SKM-1 treated with dmso at 0.1 percent for 144 hours (cell line): ENCODE data around the gene CDK8.

Source experiments
- DNase-seq: peaks from one replicate; lab custom pipeline; 2025; ENCODE audit not compliant: unreplicated experiment; lab: John Stamatoyannopoulos, UW

The CDK8 gene

DNA sequence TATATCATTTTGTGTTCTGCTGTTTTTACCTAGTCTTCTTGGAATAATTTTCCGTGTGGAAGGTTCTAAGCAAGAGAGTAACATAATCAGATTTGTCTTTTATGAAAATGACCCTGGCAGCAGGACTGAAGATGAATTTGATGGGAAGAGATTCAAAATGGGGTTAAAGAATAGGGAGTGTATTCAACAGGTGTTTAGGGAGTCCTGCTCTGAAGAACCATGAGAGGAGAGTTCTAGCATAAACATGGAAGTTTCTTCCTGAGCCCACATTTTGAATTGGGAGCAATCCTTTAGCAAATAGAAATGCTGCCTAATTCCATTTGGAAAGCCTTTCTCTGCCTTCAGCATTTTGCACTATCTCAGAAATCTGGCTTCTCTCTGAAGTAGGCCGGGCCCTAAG is 127.0 kb downstream of the CDK8 start:
- DNase-seq = no peak

DNA sequence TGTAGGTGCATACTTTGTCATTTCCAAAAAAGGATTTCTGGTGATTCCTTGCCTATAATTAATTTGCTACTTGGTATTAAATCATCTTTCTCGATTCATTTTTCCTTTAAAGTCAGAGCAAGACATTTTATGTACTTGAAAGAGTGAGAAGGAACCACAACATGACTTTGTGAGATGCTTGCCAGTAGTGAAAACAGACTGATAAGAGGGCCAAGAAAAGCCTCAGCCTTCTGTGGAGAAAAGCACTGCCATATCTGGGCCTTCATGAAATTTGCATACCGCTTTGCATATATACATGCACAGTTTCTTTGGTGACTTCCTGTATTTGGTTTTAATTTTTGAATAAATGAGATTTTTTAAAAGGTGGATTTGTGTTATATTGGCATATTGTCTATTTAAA is 128.4 kb downstream of the CDK8 start:
- no peak for DNase-seq

DNA sequence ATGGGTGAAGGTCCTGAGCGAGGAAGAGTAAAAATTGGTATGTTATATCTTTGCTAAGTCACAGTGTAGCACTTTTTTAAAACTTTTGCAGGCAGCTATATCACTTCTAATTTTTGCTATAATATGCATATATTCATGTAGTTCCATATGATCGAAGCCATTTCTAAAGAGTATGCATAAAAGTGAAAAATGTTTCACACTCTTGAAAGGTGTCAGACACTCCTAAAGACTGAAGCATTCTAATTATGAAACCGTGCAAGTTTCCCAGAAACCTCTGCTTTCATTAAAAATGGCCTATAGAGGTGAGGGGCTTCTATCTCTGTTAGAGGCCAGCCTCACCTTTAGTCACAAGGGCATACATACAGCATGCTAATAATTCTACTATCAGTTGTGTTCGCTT is 128.9 kb downstream of the CDK8 start:
- no peak for DNase-seq

DNA sequence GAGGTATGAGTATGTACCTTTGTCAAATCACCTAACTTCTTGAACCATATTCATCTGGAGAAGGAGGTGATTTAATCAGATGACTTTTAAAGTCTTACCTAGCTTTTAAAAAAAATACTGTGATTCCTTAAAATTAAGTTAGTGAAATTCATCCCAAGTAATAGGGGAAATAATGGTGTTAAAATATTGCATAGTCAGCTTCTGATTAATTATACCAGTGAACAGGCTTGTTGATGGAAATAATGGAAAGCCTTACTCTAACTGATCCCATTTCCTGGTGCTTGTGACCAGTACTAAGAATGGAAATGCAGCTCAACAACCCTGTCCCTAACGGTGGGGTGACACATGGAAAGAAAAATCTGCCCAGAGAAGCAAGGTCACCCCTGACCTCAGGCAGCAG is 130.7 kb downstream of the CDK8 start:
- DNase-seq = no peak

DNA sequence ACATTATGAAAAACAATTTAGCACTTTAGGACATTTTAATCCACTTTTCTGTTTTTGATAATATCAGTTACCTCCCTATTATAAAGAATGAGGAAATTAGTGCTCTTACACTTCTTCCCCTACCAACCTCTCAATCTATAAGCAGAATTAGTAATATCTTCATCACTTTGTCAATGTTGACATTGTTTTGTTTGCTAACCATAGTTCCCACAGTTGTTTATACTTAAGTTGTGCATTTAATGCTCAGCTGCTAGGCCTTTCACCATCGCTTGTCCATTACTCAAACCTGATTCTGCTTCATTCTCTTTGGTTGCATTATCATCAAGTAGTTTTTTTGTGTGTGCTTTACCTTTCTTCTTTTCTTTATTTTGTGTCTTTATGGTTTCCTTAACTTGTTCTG is 132.1 kb downstream of the CDK8 start:
- no peak for DNase-seq

DNA sequence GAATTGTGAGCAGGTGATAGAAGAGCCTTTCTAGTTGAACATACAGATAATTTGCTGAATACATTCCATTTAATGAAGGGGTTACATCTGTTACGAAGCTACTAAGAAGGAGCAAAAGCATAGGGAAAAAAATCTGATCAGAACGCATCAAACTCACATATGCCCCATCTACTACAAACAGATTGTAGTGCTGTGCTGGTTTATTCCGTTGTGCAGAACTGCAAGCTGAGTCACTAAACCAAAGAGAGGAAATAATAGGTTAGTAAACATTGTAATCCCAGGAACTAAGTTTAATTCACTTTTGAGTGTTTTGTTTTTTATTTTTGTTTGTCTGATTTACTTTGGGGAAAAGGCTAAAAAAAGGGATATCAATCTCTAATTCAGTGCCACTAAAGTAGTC is 136.3 kb downstream of the CDK8 start:
- DNase-seq = no peak

DNA sequence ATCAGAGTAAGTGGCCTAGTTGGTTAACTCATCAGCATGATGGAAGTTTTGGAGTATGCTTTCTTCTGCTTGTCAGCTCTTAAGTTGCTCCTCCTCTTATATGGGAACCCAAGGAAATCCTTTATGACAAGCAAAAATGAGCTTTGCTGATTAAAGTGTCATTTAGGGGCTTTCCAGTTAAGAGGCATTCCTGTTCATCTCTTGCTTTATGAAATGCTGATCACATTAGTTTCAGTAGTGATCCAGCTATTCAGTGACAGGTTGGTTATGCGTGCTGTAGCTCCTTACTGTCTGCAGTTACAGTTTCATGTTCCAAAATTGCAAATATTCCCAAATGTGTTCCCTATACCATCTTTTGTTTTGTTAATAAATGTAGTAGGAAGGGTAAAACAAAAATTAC is 146.6 kb downstream of the CDK8 start:
- DNase-seq = no peak

DNA sequence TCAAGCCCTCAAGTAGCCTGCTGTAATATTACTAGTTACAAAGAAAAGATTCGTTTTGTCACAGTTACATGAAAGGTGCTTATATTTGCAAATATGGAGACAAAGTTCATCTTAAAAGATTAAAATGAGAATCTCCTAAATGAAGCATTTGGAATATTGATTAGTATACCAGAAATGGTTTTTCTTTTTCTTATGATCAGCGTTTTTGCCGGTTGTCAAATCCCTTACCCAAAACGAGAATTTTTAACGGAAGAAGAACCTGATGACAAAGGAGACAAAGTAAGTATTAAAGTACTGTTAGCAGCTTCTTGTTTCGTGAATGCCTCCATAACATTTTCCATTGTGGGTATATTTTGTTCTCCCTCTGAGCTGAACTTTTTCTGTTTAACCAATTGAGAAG is 147.1 kb downstream of the CDK8 start:
- DNase-seq = no peak

DNA sequence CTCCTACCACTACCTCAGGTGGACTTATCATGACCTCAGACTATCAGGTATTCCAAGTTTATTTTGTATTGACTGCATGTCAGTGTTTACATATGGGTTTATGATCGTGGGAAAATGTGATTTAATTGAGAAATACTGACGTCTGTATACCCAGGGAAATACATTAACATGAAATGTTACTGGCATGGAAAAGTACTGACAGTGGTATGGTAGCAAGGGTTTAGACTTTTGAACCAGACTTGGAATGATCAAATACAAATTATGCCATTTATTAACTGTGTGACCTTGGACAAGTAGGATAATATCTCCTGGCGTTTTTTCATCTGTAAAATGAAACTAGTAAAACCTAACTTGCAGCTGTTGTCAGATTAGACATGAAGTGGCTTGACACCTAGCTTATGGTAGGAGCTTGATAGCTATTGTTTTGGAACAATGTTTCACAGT is 147.7 kb downstream of the CDK8 start:
- DNase-seq = no peak

DNA sequence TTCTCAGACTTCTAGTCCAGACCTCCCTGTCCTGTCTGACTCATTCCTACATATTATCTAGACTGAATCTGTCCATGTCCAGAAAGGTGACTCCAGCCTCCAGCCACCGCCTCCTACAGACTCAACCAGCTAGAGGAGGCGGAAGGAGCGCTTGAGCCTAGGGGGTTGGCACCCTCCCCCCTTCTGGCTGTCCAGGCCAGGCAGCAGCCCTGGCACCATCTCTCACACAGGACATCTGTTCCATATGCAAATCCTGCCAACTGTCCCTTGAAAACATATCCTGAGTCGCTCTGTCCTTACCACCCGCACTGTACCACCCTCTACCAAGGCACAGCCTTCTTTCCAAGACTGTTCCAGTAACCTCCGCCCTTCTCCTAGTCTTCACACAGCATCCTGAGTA is 152.9 kb downstream of the CDK8 start:
- DNase-seq = no peak

DNA sequence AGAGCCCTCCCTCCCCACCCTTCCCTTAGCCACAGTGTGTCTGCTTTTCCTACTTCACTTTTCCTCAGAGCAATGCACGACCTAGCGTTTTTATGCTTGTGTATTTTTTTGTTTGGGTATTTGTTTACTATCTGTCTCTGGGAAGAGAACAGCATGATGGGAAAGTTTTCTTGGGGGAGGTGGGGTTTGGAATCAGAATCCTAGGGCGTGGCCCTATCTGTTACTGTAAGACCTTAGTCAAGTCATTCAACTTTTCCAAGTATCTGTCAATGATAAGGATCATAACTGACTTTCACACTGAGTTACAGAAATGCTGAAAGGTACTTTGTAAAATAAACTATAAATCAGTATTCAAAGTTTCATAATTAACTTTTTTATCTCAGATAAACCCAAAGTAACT is 157.3 kb downstream of the CDK8 start:
- no peak for DNase-seq

DNA sequence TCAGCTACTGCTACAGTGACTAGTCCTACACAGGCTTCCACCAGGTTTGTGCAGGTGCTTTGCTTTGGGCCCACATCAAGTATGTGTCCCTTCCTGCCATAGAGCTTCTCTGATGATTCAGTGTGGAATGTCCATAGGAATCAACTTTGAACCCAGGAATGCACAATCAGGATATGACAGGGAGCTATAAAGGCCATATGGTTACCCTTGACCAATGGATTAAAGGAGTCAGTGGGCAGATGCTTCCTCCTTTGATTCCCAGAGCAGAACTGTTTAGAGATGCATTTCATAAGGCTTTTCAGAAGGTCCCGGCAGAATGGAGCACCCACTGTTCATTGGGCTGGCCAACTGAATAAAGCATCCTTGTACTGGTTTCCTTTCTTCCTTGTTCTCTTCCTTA is 158.3 kb downstream of the CDK8 start:
- no peak for DNase-seq

DNA sequence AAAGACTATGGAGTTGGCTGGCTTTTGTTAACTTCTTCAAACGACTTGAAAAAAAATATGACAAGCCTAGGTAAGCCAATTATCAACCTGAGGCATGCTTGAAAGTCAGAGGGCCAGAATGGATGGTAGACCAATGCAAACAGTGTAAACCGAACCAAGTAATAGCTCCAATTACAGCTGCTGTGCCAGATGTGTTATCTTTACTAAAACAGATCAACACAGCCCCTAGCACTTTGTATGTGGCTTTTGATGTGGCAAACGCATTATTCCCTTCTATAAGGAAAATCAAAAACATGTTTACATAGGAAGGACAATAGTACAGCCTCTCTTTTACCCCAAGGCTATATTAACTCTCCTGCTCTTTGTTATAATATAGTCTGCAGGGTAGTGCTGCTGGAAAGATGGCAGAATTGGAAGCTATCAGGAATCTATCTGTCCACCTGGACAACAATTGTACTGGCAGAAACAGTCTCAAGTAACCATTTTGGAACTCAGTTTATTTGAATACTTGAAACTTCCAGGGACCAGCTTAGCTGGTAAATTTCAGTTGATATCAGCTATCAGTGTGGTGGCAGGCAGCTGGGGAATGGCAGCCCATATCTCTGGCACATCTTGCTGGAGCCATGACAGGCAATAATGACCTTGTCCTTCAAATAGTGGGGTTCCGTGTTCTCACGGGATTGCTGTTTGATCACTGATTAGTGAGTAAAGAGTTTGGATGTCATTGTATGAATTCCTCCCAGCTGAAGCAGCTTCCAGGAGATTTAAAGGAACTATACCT is 159.2 kb downstream of the CDK8 start:
- no peak for DNase-seq

DNA sequence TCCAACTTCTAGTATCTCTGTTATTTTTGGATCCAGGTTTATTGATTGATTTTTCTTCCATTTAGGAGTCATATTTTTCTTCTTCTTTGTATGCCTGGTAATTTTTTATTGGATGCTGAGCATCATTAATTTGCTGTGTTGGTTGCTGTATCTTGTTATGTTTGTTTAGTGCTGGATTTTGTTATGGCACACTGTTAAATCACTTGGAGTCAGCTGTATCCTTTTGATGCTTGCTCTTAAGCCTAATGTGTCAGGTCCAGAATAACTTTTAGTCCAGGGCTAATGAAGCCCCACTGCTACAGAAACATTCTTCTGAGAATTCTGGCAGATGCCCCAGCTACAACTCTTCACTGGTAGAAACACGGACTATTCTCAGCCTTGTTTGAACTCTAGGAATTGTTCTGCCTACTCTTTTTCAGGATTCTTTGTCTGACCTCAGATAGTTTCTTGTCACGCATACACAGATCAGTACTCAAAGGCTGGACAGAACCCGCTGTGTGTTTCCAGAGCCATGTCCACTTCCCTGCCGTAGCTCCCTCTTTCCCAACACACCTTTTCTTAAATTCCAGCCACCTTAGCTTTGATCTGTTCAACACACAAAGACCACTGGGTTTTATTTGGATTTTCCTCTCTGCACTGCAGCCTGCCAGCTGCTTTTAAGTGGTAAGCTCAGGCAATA is 166.5 kb downstream of the CDK8 start:
- no peak for DNase-seq

DNA sequence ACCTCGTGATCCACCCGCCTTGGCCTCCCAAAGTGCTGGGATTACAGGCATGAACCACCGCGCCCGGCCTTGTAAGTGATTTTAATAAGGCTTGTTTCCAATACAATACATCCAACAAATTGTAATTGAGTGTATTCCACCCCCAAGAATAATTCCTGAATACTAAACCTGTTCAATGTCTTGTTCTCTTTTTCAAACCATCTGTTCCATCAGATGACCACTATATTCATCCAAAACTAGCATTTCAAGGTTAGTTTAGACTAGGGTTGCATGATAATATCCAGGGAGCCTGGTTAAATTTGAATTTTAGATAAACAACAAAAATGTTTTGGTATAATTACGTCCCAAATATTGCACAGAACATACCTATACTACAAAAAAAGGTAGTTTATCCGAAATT is 168.1 kb downstream of the CDK8 start:
- DNase-seq = no peak

DNA sequence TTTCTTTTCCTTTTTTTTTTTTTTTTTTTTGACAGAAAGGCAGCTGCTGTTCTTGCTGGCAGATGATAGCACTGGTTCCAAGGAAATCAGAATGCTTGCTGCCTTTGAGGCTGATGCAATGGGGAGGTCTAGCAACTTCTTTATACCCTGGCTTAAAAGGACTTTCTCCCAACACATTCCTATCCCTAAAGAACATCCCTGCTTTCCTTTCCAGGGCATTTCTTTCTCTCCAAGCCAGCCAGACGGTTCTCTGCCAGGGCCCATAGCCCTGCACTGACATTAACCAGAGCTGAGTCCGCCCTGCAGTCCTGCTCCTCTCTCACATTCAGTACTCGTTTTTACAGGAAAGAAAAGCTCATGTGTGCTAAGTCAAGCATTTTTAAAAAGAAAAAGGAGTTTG is 169.7 kb downstream of the CDK8 start:
- DNase-seq = no peak

DNA sequence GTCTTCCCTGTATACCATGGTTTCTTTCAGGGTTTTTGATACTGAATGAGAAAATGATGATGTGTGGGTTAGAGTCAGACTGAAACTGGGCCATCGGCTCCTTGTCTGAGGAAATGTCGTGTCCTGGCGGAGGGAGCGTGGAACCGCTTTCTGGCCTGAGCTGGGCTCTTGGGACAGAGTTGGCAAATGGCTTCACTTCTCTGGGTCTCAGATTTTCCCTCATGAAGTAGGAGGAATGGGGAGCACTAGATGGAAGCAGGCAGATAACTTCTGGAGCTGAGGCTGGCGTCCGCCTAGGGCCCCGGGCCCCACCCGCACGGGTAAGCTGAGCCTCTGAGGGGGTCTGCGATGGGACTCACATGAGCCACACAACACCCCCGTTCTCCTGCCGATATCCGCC is 170.3 kb downstream of the CDK8 start:
- no peak for DNase-seq

DNA sequence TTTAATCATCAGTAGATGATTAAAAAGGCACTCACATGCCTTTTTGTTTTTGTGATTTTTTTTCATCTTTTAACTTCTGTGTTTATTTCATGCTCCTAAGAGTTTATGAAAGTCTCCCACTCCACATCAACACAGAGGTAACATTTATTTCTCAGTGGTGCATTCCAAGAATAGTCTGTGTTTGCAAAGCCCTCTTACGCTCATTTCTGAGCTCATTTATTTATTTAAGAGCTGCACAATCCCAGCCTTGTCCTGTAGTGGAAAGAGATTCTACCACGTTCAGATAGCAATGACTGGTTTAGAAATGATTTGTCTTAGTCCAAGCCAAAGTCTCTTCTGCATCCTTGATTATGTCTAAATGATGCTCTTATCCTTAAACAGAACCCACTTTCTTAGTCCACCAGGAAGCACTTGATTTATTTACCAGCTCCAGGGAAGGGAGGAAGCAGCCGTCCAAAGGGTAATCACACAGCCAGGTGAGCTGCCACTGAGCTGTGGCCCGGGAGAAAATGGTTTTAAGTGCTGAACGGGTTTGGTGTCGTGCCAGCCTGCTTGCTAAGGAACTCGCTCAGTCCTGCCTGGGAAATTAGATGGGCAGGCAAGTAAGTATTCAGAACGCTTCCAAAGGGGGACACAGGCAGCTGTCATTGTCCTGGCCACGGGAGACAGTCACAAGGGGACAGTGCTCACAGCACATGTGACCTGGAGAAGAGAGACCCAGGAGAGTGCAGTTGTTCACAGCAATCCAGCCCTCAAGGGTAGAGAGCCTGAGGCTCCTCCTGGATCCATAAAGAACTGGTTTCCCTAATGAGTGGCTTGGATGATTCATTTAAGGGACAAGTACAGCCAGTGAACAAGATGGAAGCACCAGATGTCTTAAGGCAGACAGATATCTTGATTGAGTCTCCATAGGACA is 171.8 kb downstream of the CDK8 start:
- DNase-seq = no peak

DNA sequence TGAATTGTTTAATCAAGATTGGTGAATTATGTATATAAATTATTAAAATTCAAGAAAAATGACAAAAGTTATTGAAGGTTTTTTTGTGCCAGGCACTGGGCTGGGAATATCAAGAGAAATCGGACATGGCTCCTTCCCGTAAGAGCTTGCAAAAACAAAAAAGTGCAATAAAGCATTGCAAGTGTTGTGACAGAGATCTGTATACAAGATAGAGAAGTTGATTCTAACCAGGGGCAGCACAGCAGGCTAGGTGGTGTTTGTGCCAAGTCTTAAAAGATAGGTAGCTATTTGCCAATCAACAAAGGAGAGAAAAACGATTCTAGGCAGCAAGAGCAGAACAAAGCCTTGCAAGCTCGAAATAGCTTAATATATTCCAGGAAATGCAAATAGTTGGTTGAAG is 179.8 kb downstream of the CDK8 start:
- no peak for DNase-seq

DNA sequence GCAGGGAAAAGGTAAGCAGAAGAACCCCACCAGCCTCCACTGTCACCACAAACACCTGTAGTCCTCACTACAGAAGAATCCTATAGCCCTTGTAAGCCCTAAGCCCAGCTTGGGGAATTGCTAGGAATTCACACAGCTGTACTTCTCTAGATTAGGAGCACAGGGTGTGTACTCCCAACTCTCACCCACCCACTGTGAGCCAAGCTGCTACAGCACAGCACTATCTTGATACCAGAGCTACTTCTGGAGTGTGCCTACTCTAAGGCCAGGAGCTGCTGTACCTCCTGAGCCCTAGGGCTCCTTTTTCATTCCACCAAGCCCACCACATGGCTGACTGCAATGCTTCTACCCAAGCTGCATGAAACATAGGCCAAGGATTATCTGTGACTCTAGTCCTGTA is 181.2 kb downstream of the CDK8 start:
- no peak for DNase-seq

DNA sequence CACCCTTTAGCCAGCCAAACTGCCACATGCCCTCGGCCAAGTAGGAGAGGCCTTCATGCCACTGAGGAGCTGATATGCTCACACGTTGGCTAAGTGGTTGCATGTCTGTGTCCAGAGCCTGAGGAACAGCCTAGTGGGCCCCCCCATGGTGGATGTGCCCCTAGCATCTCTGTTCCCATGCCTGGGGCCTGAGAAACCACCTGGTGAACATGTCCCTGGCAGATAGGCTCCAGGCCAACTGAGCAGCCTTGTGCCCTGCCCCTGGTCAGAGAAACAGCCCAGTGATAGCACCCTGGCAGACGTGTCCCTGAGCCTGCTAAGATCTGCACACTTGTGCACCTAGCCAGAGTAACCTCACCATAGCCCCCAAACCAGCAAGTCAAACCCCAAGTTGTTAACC is 181.7 kb downstream of the CDK8 start:
- no peak for DNase-seq

DNA sequence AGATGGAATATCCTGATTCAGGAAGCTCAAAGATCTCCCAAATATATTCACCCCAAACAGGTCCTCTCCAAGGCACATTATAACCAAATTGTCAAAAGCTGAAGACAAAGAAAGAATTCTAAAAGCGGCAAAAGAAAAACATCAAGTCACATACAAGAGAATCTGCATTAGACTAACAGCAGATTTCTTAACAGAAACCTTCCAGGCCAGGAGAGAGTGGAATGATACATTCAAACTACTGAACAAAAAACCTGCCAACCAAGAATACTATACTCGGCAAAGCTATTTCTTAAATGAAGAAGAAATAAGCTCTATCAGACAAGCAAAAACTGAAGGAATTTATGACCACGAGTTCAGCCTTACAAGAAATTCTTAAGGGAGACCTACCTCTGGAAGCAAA is 183.0 kb downstream of the CDK8 start:
- no peak for DNase-seq
